Hematopoietic multipotent progenitor cell treated with erythropoietin and hydrocortisone succinate and interleukin-3 and kit ligand, for 15 days (in vitro differentiated cells): ENCODE measurements around the gene TCEAL5.
"Not testable (repeated sequence)": the region's sequence is repeated elsewhere in the genome, so short reads cannot be mapped to it uniquely, and the experiment has no call there.

Experiments used
- DNase-seq: peaks from one replicate; pipeline ENCODE4 v3.0.0-alpha.2; 2015; ENCODE audit warnings: low spot score

TCEAL5 gene

DNA sequence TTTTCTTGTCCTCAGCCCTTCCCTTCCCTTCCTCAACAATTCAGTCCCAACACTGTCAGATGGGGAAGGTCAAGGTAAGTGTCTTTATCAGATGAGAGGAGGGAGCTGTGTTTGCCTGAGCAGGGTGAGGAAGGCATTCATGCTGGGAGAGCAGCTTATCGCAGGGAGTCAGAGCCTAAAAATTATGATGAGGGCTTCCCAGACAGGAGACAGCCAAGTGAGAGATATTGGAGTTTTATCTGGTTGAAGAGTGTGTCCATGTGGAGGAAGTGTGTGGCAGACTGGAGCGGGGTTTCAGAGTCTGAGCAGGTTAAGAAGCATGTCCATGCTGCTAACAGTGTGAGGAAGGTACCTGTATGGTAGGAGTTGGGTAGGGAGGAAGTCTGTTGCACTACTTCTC lies 43.3 kb downstream of the TCEAL5 start:
- no peak for DNase-seq

DNA sequence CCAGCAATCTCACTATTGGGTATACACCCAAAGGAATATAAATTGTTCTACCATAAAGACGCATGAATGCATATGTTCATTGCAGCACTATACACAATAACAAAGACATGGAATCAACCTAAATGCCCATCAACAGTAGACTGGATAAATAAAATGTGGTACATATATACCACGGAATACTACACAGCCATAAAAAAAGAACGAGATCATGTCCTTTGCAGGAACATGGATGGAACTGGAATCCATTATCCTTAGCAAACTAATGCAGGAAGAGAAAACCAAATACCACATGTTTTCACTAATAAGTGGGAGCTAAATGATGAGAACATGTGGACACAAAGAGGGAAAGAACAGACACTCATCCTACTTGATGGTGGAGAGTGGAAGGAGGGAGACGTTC lies 50.6 kb downstream of the TCEAL5 start:
- DNase-seq = not testable (repeated sequence)
